ENCODE results near the gene USP10. TPM values are rescaled to one million over a fixed set of nuclear protein-coding genes. Genes with fewer than 3 reads are reported as not detected.
A peak's percentile ranks its signal among the peaks of the same experiment; 100 is the strongest.

USP10 gene, protein sequence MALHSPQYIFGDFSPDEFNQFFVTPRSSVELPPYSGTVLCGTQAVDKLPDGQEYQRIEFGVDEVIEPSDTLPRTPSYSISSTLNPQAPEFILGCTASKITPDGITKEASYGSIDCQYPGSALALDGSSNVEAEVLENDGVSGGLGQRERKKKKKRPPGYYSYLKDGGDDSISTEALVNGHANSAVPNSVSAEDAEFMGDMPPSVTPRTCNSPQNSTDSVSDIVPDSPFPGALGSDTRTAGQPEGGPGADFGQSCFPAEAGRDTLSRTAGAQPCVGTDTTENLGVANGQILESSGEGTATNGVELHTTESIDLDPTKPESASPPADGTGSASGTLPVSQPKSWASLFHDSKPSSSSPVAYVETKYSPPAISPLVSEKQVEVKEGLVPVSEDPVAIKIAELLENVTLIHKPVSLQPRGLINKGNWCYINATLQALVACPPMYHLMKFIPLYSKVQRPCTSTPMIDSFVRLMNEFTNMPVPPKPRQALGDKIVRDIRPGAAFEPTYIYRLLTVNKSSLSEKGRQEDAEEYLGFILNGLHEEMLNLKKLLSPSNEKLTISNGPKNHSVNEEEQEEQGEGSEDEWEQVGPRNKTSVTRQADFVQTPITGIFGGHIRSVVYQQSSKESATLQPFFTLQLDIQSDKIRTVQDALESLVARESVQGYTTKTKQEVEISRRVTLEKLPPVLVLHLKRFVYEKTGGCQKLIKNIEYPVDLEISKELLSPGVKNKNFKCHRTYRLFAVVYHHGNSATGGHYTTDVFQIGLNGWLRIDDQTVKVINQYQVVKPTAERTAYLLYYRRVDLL
- 100 to 1,000 TPM in 1 of 2 experiments, 10 to 100 TPM in 1; 90.9 to 117 TPM for total RNA-seq

DNA sequence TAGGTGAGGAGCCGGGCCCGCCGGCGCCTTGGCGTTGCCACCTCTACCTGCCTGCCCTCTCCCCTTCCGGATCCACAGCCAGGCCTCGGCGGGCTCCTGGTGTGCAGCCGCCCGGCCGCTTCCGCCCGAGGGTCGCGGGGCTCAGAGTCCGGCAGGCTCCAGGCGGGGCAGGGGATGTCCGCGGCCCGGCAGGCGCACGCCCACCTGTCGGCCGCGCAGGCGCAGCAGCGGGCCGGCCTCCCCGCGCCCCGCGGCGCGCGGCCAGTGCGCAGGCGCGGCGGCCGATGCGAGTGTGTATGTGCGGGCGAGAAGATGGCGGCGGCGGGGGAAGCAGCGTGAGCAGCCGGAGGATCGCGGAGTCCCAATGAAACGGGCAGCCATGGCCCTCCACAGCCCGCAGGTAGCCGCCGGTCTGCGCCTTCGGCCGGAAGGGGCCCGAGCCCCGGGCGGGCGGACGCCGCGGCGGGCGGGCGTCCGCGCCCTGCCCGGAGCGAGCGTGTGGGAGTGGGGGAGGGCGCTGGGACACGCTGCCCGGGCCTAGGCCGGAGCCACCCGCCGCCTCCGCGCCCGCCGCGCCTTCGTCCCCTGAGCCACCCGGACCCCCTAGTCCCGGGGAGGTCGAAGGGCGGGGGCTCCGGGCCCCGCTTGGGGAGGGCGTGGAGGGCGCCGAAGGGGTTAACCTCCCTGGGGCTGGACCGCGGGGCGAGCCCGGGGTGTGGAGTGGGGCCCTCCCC is at the start of gene USP10:
Gene USP10 (plus strand): TSS at position 289 of the 734 bp plus-strand sequence. CDS start 91 bp downstream, at position 380.
- peaks cover 2% of the 10 kb centered on the region for H3K36me3 Mint-ChIP-seq
- peak; percentile 90 for ATAC-seq
- H3K27ac Mint-ChIP-seq, result peak within 1 kb of the TSS; percentile 96
- CTCF ChIA-PET, result interaction anchor here (0.8 to 2.8 kb wide), 12 partner anchors 11 to 270 kb away, joined by 3 to 29 read pairs (median 3); no protein-coding TSS in a partner anchor
- peaks cover 40% of the 10 kb centered on the region for H3K4me1 Mint-ChIP-seq
- H3K4me3 Mint-ChIP-seq, result peak within 1 kb of the TSS; percentile 98
- H3K9me3 Mint-ChIP-seq (ENCODE audit: low read depth), result no peaks in the 10 kb centered on the region
- no peaks in the 10 kb centered on the region for H3K27me3 Mint-ChIP-seq
- DNase-seq, result peak; percentile 85

DNA sequence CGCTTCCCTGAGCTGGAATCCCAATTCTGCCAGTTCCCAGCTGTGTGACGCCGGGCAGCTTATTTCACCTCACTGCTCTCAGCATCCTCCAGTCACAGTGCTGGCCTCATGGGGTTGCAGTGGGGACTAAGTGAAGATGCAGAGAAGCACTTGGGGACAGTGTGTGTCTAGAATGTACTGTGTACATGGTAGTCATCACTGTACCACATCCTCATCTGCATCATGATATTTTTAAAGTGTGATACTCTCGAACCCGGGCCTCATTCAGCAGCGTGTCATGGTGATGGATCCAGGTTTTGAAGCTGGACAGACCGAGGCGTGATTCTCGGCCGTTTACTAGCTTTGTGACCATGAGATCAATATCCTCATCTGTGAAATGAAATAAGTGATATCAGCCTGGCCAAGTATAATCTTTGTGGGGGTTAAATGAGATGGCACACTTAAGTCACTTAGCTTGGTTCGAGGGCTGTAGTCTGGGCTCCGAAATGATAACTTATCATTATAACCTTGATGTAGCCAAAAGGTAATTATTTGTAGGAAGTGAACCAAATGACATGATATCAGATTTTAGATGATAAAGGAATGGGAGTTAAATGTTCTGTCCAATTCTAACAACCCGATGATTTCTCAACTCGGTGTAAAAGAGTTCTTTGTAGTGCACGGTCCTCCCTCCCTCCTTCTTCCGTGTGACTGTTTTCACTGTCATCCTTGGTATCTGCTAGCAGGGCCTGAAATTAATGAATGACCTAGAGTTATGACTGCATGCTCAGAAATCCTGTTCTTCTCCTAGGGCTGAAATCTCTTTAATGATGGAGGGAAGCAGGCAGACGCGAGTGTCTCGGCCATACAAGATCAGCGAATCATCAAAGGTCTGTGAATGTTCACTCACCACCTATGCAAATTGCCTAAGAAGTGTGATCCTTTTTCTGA is 49.5 kb upstream of the USP10 start:
- H3K36me3 Mint-ChIP-seq, result peaks cover 27% of the 10 kb centered on the region
- H3K4me3 Mint-ChIP-seq, result peak overlapping the region; percentile 8
- H3K27me3 Mint-ChIP-seq, result peaks cover 16% of the 10 kb centered on the region
- no peak overlapping the region for H3K27ac Mint-ChIP-seq
- H3K4me1 Mint-ChIP-seq, result peaks cover 41% of the 10 kb centered on the region
- H3K9me3 Mint-ChIP-seq (ENCODE audit: low read depth), result no peaks in the 10 kb centered on the region
- ATAC-seq (no peak), DNase-seq (no peak)
- CTCF ChIA-PET, result interaction anchor here (1.0 to 1.6 kb wide), 3 partner anchors 28 to 144 kb away, joined by 4 to 6 read pairs (median 4); no protein-coding TSS in a partner anchor

DNA sequence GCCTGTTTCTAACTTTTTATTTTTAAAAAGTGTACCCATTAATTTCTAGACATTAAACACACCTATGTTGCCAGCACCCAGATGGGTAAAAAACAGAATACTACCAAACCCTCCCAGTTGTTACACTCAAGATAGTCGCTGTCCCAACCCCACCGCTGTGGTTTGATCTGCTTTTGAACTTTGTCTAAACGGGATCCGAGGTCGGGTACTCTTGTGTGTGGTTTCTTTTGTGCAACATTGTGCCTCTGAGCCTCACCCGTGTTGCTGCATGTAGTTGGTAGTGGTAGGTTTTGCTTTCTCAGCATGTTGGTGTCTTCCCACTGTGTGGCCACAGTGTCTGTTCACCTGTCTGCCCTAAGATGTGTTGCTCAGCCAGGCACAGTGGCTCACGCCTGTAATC is 47.2 kb upstream of the USP10 start:
- Mint-ChIP-seq H3K27ac (no peak overlapping the region), H3K4me3 (no peak overlapping the region), H3K9me3 (ENCODE audit: low read depth) (no peaks in the 10 kb centered on the region), H3K36me3 (peaks cover 38% of the 10 kb centered on the region), H3K4me1 (peaks cover 58% of the 10 kb centered on the region), H3K27me3 (peaks cover 2% of the 10 kb centered on the region)
- CTCF ChIA-PET, result interaction anchor here (0.7 to 1.6 kb wide), 5 partner anchors 10 to 159 kb away, joined by 3 to 5 read pairs (median 3); no protein-coding TSS in a partner anchor
- ATAC-seq (no peak), DNase-seq (peak; percentile 55)

DNA sequence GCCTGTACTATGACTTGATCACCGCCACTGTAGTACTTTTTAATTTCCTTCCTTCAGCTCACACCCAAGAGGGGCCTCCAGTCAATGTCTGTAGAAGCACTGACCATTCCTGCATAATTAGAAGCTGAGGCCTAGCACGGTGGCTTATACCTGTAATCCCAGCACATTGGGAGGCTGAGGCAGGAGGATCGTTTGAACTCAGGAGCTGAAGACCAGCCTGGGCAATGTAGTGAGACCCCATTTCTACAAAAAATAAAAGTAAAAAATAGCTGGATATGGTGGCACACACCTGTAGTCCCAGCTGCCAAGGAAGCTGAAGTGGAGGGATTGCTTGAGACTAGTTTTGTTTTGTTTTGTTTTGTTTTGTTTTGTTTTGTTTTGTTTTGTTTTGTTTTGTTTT is 45.6 kb upstream of the USP10 start:
- Mint-ChIP-seq H3K4me1 (peaks cover 67% of the 10 kb centered on the region), H3K27me3 (no peaks in the 10 kb centered on the region), H3K27ac (no peak overlapping the region)

DNA sequence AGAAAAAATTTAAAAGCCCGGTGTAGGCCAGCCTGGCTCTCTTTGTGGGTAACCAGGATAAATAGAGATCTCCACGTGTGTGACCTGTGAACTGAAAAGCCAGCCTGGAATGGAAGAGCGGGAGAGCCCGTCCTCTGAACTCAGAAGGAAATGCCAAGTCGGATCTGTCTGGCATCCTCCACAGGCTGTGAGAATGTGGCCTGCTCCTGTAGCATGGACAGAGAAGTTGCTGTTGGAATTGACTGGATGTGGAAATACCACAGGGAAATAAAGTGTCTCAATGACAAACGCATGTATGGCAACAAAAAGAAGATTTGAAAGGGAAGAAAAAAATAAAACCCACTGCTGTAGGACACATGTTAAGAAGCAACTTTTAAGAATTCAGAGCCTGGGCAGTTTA is 44.8 kb upstream of the USP10 start:
- H3K9me3 Mint-ChIP-seq (ENCODE audit: low read depth), result no peaks in the 10 kb centered on the region
- H3K36me3 Mint-ChIP-seq, result peaks cover 54% of the 10 kb centered on the region
- ATAC-seq (no peak), DNase-seq (no peak)
- no peak overlapping the region for H3K27ac Mint-ChIP-seq
- H3K4me3 Mint-ChIP-seq, result no peak overlapping the region
- no peaks in the 10 kb centered on the region for H3K27me3 Mint-ChIP-seq
- CTCF ChIA-PET, result interaction anchor here (0.7 kb wide), 1 partner anchor 9 kb away, joined by 3 read pairs; no protein-coding TSS in a partner anchor
- peaks cover 61% of the 10 kb centered on the region for H3K4me1 Mint-ChIP-seq

More for the DNA sequence above, 45.6 kb upstream of the USP10 start:
- ATAC-seq (no peak), DNase-seq (no peak)
- CTCF ChIA-PET, result interaction anchor here (1.6 kb wide), 1 partner anchor 18 kb away, joined by 5 read pairs; no protein-coding TSS in a partner anchor
- no peak overlapping the region for H3K4me3 Mint-ChIP-seq
- no peaks in the 10 kb centered on the region for H3K9me3 Mint-ChIP-seq (ENCODE audit: low read depth)
- H3K36me3 Mint-ChIP-seq, result peaks cover 51% of the 10 kb centered on the region

DNA sequence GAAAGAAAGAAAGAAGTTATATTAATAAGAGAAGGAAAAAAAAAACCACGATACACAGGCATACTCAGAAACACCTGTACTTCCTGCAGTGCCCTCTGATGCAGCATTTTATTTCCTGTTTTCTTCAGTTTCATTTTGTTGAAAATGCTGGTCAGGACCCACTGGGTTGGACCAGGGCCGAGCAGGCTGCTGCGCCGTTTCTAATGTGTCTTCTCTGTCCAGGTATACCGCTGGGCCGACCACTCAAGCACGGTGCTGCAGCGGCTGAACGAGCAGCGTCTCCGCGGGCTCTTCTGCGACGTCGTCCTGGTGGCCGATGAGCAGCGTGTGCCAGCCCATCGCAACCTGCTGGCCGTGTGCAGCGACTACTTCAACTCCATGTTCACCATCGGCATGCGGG is 43.2 kb upstream of the USP10 start:
- DNase-seq, result no peak
- Mint-ChIP-seq H3K36me3 (peaks cover 44% of the 10 kb centered on the region), H3K27me3 (no peaks in the 10 kb centered on the region), H3K9me3 (ENCODE audit: low read depth) (no peaks in the 10 kb centered on the region), H3K4me1 (peaks cover 53% of the 10 kb centered on the region), H3K4me3 (no peak overlapping the region), H3K27ac (peak overlapping the region; percentile 72)
- CTCF ChIA-PET, result interaction anchor here (1.1 to 1.2 kb wide), 3 partner anchors 16 to 36 kb away, joined by 3 to 4 read pairs (median 3); no protein-coding TSS in a partner anchor
- ATAC-seq, result peak; percentile 47

DNA sequence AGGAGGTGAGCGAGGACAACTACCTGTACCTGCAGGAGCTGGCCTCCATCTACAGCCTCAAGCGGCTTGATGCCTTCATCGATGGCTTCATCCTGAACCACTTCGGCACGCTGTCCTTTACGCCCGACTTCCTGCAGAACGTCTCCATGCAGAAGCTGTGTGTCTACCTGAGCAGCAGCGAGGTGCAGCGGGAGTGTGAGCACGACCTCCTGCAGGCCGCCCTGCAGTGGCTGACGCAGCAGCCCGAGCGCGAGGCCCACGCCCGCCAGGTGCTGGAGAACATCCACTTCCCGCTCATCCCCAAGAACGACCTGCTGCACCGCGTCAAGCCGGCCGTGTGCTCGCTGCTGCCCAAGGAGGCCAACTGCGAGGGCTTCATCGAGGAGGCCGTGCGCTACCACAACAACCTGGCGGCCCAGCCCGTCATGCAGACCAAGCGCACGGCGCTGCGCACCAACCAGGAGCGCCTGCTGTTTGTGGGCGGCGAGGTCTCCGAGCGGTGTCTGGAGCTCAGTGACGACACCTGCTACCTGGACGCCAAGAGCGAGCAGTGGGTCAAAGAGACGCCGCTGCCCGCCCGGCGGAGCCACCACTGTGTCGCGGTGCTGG is 42.5 kb upstream of the USP10 start:
- no peak for ATAC-seq

DNA sequence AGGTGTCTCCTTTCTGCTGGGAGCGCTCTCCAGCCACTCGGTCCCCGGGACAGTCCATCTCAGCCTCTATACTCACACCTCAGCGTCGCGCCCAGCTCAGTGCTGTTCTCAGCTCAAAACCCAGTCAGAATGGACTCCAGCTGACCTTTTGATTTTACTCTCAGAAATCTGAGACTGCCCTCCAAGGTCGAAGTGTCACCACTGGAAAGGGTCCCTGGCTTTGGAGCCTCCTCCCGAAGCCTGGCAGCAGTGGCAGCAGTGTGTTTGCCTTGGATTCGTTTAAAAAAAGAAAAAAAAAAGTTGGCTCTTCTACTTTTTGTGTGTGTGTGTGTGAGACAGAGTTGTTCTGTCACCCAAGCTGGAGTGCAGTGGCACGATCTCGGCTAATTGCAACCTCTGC is 41.1 kb upstream of the USP10 start:
- no peak overlapping the region for H3K4me3 Mint-ChIP-seq
- peaks cover 37% of the 10 kb centered on the region for H3K36me3 Mint-ChIP-seq
- H3K27ac Mint-ChIP-seq, result peak overlapping the region; percentile 17
- ATAC-seq (no peak), DNase-seq (no peak)
- H3K9me3 Mint-ChIP-seq (ENCODE audit: low read depth), result no peaks in the 10 kb centered on the region
- H3K27me3 Mint-ChIP-seq, result no peaks in the 10 kb centered on the region
- CTCF ChIA-PET, result interaction anchor here (1.0 to 1.1 kb wide), 2 partner anchors 14 to 81 kb away, joined by 3 read pairs; no protein-coding TSS in a partner anchor
- H3K4me1 Mint-ChIP-seq, result peaks cover 40% of the 10 kb centered on the region

More for the DNA sequence above, 42.5 kb upstream of the USP10 start:
- Mint-ChIP-seq H3K36me3 (peaks cover 43% of the 10 kb centered on the region), H3K4me3 (no peak overlapping the region), H3K27ac (peak overlapping the region; percentile 62), H3K27me3 (no peaks in the 10 kb centered on the region), H3K4me1 (peaks cover 47% of the 10 kb centered on the region), H3K9me3 (ENCODE audit: low read depth) (no peaks in the 10 kb centered on the region)
- CTCF ChIA-PET, result interaction anchor here (1.1 kb wide), 1 partner anchor 15 kb away, joined by 4 read pairs; no protein-coding TSS in a partner anchor
- DNase-seq, result no peak

DNA sequence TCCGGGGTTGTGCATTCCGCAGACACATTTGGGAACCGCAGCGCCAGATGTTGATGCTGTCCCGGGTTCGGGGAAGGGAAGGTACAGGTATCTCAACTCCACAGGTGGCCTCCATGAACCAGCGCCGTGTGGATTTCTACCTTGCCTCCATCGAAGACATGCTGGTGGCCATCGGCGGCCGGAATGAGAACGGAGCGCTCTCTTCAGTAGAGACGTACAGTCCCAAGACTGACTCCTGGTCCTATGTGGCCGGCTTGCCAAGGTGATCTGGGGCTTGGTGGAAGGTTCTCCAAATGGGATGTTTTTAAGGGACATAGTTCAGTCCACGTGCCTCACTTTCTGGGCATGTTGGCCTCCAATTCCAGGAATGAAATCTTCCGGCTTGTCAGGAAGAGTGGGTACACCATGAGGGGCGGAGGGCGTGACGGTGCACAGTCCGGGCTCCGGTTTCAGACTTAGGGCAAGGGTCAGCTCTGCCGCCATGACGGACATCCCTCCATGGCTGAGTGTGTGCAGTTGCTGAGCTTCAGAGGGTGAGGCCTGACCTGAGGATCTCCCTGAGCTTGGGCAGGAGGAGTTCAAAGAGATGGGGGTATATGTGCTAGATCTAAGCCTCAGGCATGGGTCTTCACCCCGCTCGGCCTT is 40.0 kb upstream of the USP10 start:
- H3K27me3 Mint-ChIP-seq, result no peaks in the 10 kb centered on the region
- H3K36me3 Mint-ChIP-seq, result peaks cover 41% of the 10 kb centered on the region
- CTCF ChIA-PET, result interaction anchor here (0.5 to 4.4 kb wide), 3 partner anchors 12 to 149 kb away, joined by 3 to 27 read pairs (median 4); no protein-coding TSS in a partner anchor
- peaks cover 40% of the 10 kb centered on the region for H3K4me1 Mint-ChIP-seq
- H3K27ac Mint-ChIP-seq, result no peak overlapping the region
- no peak overlapping the region for H3K4me3 Mint-ChIP-seq
- no peak for ATAC-seq
- no peak for DNase-seq
- no peaks in the 10 kb centered on the region for H3K9me3 Mint-ChIP-seq (ENCODE audit: low read depth)

DNA sequence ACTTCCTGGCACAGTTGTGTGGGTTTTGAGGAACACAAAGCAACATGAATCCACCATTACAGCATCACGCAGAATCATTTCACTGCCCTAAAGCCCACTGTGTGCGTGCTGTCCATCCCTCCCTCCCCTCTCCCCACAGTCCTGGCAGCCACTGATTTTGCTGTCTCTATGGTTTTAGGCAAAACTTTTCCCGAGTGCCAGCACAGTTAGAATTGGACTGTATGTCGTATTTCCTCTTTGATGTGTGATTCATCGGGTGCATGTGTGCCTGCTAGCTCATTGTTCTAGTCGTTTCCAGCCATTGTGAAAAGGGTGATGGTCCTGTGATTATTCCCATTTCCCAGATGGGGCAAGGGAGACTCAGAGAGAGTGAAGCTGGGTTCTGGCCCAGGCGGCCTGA is 38.8 kb upstream of the USP10 start:
- ATAC-seq, result no peak
- H3K9me3 Mint-ChIP-seq (ENCODE audit: low read depth), result no peaks in the 10 kb centered on the region
- peaks cover 31% of the 10 kb centered on the region for H3K4me1 Mint-ChIP-seq
- H3K27me3 Mint-ChIP-seq, result no peaks in the 10 kb centered on the region
- no peak for DNase-seq
- peaks cover 39% of the 10 kb centered on the region for H3K36me3 Mint-ChIP-seq
- H3K4me3 Mint-ChIP-seq, result no peak overlapping the region
- H3K27ac Mint-ChIP-seq, result no peak overlapping the region
- CTCF ChIA-PET, result interaction anchor here (1.2 to 4.4 kb wide), 2 partner anchors 11 to 39 kb away, joined by 4 to 27 read pairs; no protein-coding TSS in a partner anchor

DNA sequence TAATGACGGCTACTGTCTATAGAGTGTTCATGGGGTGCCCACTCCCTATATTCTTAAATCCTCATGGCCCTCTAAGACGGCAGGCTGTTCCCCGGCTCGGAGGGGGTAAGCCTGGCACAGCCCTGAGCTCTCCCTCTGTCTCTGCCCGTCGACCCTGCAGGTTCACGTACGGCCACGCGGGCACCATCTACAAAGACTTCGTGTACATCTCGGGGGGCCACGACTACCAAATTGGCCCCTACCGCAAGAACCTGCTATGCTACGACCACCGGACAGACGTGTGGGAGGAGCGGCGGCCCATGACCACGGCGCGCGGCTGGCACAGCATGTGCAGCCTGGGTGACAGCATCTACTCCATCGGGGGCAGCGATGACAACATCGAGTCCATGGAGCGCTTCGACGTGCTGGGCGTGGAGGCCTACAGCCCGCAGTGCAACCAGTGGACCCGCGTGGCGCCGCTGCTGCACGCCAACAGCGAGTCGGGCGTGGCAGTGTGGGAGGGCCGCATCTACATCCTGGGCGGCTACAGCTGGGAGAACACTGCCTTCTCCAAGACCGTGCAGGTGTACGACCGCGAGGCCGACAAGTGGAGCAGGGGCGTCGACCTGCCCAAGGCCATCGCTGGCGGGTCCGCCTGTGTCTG is 38.3 kb upstream of the USP10 start:
- CTCF ChIA-PET, result interaction anchor here (4.4 kb wide), 1 partner anchor 10 kb away, joined by 27 read pairs; no protein-coding TSS in a partner anchor
- ATAC-seq (no peak), DNase-seq (no peak)
- Mint-ChIP-seq H3K36me3 (peaks cover 39% of the 10 kb centered on the region), H3K4me3 (no peak overlapping the region), H3K9me3 (ENCODE audit: low read depth) (no peaks in the 10 kb centered on the region), H3K4me1 (peaks cover 26% of the 10 kb centered on the region), H3K27me3 (no peaks in the 10 kb centered on the region), H3K27ac (no peak overlapping the region)
